HFFc6 (cell line): ENCODE results near the gene SH2D7. TPM values are rescaled to one million over a fixed set of nuclear protein-coding genes. Genes with fewer than 3 reads are reported as not detected.

Source experiments
- DNase-seq: peaks from one replicate; pipeline ENCODE4 v3.0.0-alpha.2; 2018
- H3K27ac Mint-ChIP-seq: 2 replicates; pipeline ENCODE4 v1.8.0; 2020; ENCODE audit warnings: mild to moderate bottlenecking, mixed read lengths
- H3K27me3 Mint-ChIP-seq: 2 replicates; pipeline ENCODE4 v1.8.0; 2021; ENCODE audit warnings: mild to moderate bottlenecking, moderate library complexity, mixed read lengths; ENCODE audit not compliant: insufficient read depth
- H3K36me3 Mint-ChIP-seq: 2 replicates; pipeline ENCODE4 v1.8.0; 2021; ENCODE audit warnings: low read depth, mixed read lengths
- H3K4me1 Mint-ChIP-seq: 2 replicates; pipeline ENCODE4 v1.8.0; 2020; ENCODE audit warnings: low read depth, mixed read lengths
- H3K4me3 Mint-ChIP-seq: 2 replicates; pipeline ENCODE4 v1.8.0; 2020; ENCODE audit warnings: mild to moderate bottlenecking, moderate library complexity, mixed read lengths
- H3K9me3 Mint-ChIP-seq: 2 replicates; pipeline ENCODE4 v1.8.0; 2020; ENCODE audit warnings: mild to moderate bottlenecking, mixed read lengths
- CTCF ChIP-seq: fragments of 200-600 bp; sonication (generic); IDR thresholded peaks from 2 replicates; pipeline ENCODE4 v1.5.0; 2021; ENCODE audit warnings: antibody characterized with exemption, mild to moderate bottlenecking
- total RNA-seq, 6 experiments: library from RNA; stranded (reverse); fragmentation: NEBNext Ultra II Directional; extraction: Animal tissue kit (Norgen Biotek cat#: 25700); gene quantifications; 2 replicates in 1 of 6; 3 replicates in 5 of 6; pipeline ENCODE4 v1.2.3, GENCODE V29; 2021

SH2D7 gene
- total RNA-seq, 6 experiments from 2014 or later: not detected

DNA sequence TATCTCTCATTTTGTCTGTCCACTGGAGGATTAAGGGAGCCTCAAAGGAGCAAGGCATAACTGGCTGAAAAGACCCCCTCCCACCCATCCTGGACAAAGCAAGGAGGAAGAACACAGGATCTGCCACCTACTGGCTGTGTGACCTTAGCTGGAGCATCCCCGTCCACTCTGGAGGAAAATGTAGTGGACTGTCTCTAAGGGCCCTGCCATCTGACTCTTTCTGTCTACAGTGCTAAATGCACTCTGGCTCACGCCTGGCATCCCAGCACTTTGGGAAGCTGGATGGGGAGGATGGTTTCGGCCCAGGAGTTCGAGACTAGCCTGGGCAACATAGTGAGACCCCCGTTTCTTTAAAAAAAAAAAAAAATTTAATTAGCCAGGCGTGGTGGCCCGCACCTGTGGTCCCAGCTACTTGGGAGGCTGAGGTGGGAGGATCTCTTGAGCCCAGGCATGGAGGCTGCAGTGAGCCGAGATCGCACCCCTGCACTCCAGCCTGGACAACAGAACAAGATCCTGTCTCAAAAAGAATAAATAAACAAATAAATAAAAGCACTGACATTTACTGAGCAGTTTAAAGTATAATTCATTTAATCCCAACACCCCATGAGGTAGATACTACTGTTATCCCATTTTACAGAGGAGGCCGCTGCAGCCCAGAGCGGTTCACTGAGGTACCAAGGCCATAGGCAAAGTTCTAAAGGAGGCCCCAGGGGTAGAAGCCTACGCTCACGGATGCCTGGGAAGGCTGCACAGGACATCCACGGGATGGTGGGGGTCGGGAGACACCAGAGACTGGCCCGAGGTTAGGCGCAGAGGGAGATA lies 15.9 kb upstream of the SH2D7 start:
- no peak for DNase-seq
- Mint-ChIP-seq H3K4me1 (peaks cover 53% of the 10 kb centered on the region), H3K4me3 (peak overlapping the region; percentile 100)

DNA sequence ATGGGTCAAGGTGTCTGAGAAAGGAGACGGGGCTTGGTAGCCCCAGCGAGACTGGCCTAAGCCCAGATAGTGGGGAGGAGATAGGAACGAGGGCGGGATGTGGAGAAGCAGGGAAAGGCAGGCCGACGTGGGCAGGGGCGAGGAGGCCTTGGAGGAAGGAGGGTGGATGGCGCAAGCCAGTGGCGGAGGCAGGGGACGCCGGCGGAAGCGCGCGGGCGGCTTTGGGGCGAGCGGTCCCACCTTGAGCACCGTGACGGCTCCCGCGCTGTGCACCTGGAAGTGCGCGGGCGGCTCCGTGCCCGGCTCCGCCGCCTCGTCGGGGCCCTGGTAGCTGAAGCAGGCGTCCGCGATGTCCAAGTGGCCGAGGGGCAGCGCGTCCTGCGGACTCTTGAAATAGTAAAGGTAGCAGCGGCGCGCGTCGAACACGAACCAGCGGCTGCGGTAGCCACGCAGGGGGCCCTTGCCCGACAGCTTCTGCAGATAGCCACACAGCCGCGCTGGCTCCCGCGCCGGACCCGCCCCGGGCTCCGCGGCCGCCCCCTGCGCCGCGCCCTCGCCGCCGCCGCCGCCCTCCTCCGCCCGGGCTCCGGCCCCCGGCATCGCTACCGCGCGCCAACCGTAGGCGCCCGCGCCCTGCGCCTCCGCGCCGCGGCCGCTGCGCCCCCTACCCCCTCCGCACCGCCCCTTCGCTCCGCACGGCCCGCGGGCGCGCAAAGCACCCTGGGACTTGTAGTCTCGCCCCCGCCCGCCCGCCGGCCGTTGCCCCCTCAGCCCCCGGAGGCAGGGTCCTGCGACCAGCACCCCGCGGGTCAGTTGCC lies 15.1 kb upstream of the SH2D7 start, which contains the start of gene TBC1D2B:
Gene TBC1D2B (minus strand): TSS at position 659 of the 818 bp plus-strand sequence. CDS start 59 bp downstream, at position 600.
- no peaks in the 10 kb centered on the region for H3K9me3 Mint-ChIP-seq
- peaks cover 8% of the 10 kb centered on the region; the same call in 1 of the 2 replicates for H3K36me3 Mint-ChIP-seq
- no peak for DNase-seq
- no peaks in the 10 kb centered on the region; the same call in 1 of the 2 replicates for H3K27me3 Mint-ChIP-seq
- H3K4me1 Mint-ChIP-seq: peaks cover 47% of the 10 kb centered on the region
- peak within 1 kb of the TSS; percentile 99 for H3K27ac Mint-ChIP-seq
- peak within 1 kb of the TSS; percentile 100 for H3K4me3 Mint-ChIP-seq
- TF ChIP-seq CTCF: no peak

More for the DNA sequence above, 15.9 kb upstream of the SH2D7 start:
- H3K27ac Mint-ChIP-seq: peak overlapping the region; percentile 99
- peak; percentile 60 for TF ChIP-seq CTCF
- no peaks in the 10 kb centered on the region for H3K9me3 Mint-ChIP-seq
- peaks cover 9% of the 10 kb centered on the region; the same call in 1 of the 2 replicates for H3K36me3 Mint-ChIP-seq
- no peaks in the 10 kb centered on the region; the same call in 1 of the 2 replicates for H3K27me3 Mint-ChIP-seq

GRCh38 chr15:78077871-78078210 lies 14.5 kb upstream of the SH2D7 start:
- Mint-ChIP-seq H3K27ac (peak overlapping the region; percentile 64), H3K9me3 (no peaks in the 10 kb centered on the region), H3K4me3 (peak overlapping the region; percentile 87), H3K27me3 (no peaks in the 10 kb centered on the region; the same call in 1 of the 2 replicates), H3K36me3 (peaks cover 8% of the 10 kb centered on the region; the same call in 1 of the 2 replicates), H3K4me1 (peaks cover 47% of the 10 kb centered on the region)
- no peak for TF ChIP-seq CTCF
- no peak for DNase-seq

- Mint-ChIP-seq H3K4me3 (no peak overlapping the region), H3K27me3 (no peaks in the 10 kb centered on the region; the same call in 1 of the 2 replicates), H3K36me3 (peaks cover 3% of the 10 kb centered on the region; the same call in 1 of the 2 replicates), H3K27ac (no peak overlapping the region), H3K4me1 (peaks cover 33% of the 10 kb centered on the region), H3K9me3 (no peaks in the 10 kb centered on the region)
- no peak for DNase-seq
- no peak for TF ChIP-seq CTCF
Observed at GRCh38 chr15:78079298-78080087, 12.9 kb upstream of the SH2D7 start.

DNA sequence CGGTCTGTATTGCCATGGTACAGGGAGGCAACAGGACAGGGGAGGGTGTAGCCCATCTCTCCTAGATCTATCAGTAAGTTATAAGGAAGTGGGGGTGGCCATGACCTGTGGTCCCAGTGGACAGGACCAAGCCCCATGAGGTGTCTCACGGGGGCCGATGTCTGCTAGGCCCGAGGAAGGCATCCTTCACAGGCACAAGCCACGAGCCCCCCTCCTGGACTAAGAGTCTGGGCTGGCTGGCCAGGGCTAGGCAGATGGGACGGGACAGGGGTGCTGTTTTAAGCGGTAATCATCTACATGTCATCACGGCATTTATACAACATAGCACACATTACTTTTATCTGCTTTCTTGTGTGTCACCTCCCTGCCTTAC lies 12.3 kb upstream of the SH2D7 start:
- H3K27ac Mint-ChIP-seq: no peak overlapping the region
- no peaks in the 10 kb centered on the region for H3K36me3 Mint-ChIP-seq
- peaks cover 28% of the 10 kb centered on the region for H3K4me1 Mint-ChIP-seq
- TF ChIP-seq CTCF: no peak
- no peak for DNase-seq
- H3K27me3 Mint-ChIP-seq: no peaks in the 10 kb centered on the region; the same call in 1 of the 2 replicates
- H3K9me3 Mint-ChIP-seq: no peaks in the 10 kb centered on the region
- H3K4me3 Mint-ChIP-seq: no peak overlapping the region
